ENCODE results near the gene GALNT16.
"Not testable (repeated sequence)": the region's sequence is repeated elsewhere in the genome, so short reads cannot be mapped to it uniquely, and the experiment has no call there.

GALNT16 gene

DNA sequence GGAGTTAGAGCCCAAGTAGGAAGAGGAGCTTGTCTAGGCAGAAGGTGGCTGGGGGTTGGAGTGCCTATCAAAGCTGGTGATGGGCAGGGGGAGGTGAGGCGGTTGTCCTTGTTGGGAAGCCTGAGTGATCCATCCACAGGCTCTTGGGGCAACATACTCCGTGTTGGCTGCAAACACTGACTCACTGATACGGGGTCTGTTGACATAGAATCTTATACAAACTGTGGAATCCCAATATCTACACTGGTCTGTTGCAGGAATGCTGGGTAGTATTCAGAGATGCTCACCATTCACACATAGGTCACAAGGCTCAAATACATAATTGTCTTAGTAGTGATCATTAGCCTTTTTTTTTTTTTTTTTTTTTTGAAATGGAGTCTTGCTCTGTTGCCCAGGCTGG is 112.2 kb downstream of the GALNT16 start:
- DNase-seq = no peak

DNA sequence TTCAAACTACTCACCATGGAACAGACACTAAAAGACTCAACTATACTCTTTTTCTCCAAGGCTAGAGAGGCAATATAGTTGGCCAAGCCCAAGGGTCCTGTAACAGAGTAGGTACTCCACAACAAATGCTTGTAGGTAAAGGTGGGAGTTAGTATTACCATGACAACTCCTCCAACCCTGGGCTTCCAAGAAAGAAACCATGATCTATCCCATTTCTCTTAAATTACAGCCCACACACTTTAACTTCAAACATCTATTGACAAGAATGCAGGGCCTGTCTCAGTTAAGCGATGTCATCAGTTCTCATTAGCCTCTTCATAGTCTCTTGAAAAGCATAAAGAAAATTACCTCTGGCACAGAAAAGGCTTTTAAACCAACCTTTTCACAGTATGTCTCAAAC is 113.1 kb downstream of the GALNT16 start:
- DNase-seq = no peak

DNA sequence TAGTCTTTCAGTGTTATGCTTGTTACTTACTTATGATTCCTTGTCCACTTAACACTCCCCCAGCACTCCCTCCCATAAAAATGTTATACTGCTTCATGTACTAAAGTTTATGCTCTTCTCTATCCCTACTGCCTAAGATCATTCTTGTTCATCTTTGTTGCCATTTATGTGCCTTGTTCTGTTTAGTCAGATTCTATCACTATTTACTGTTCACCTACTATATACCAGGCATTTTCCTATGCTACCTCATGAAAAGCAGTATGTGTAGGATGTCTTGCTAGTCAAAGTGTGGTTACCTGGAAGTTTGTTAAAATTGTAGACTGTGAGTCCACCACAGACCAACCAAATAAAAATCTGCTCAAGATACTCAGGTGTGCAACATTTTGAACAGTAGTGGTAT is 114.3 kb downstream of the GALNT16 start:
- DNase-seq = no peak

DNA sequence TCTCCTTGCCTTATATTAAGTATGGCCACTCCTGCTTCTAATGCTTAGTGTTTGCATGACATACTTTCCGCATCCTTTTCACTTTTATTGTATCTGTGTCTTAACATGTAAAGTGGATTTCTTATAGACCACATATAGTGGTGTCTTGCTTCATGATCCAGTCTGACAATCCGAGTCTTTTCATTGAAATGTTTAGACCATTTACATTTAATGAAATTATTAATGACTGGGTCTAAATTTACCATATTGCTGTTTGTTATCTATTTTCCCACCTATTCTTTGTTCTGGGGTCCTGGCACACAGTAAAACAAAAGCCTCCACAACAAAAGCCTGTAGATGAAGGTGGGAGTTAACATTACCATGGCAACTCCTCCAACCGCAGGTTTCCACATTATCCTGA is 115.2 kb downstream of the GALNT16 start:
- no peak for DNase-seq

DNA sequence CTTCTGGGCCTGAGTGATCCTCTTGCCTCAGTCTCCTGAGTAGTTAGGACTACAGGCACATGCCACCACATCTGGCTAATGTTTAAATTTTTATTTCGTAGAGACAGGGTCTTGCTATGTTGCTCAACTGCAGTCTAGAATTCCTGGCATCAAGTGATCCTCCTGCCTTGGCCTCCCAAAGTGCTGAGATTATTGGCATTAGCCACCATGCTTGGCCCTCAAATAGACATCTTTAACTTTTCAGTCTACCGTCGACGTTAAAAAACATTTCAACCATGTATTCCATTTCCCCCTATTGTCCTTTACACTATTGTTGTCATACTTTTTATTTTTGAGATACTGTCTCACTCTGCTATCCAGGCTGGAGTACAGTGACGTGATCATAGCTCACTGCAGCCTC is 115.8 kb downstream of the GALNT16 start:
- DNase-seq = no peak

DNA sequence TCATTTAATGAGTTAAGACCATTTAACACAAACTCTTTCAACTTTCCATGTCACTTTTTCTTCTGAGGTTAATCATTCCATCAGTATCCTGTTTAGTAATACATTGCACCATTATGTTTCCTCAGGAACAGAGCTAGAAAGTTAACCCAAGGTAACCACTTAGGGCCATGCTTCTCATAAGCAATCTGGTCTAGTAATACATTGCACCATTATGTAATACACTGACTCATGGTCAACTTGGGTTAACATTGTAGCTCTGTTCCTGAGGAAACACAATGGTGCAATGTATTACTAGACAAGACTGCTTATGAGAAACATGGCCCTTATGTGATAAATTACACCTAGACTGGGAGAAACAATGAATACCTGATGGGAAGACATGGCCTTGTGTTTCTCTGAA is 116.5 kb downstream of the GALNT16 start:
- no peak for DNase-seq

DNA sequence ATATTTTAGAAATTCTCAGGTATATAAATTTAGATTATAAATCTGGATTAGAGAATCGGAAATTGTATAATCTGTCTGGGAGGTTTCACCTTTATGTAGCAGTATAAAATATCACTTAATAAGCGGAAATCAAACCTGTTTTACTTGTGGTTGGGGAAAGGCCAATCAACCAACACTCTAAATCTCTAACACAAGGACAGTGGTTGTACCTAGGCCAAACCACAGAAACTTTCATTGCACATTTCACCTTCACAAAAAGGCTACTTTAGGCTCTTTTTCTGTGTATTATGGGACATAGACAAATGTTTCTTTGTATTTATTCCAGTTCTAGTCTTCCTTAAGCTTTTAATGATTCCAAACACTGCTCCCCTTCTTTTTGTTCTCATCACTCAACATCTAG is 118.3 kb downstream of the GALNT16 start:
- DNase-seq = no peak

DNA sequence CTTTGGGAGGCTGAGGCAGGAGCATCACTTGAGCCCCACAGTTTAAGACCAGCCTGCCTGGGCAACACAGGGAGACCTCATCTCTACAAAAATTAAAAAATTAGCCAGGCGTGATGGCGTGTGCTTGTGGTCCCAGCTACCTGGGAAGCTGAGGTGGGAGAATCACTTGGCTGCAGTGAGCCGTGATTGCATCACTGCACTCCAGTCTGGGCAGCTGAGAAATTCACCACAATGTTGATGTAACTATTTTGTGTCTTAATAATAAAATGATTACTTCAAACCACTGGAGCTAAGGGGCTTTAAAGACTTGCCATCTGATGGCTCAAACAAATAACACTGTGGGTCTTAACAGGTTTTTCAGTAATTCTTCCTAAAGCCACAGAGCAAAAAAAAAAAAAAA is 127.4 kb downstream of the GALNT16 start:
- DNase-seq = no peak

DNA sequence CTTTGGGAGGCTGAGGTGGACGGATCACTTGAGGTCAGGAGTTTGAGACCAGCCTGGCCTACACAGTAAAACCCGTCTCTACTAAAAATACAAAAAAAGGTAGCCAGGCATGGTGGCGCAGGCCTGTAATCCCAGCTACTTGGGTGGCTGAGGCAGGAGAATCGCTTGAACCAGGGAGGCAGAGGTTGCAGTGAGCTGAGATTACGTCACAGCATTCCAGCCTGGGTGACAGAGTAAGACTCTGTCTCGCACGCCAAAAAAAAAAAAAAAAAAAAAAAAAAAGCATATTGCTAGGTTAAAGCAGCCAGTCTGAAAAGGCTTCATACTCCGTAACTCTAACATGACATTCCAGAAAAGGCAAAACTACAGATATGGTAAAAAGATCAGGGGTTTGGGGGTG is 131.4 kb downstream of the GALNT16 start:
- not testable (repeated sequence) for DNase-seq

DNA sequence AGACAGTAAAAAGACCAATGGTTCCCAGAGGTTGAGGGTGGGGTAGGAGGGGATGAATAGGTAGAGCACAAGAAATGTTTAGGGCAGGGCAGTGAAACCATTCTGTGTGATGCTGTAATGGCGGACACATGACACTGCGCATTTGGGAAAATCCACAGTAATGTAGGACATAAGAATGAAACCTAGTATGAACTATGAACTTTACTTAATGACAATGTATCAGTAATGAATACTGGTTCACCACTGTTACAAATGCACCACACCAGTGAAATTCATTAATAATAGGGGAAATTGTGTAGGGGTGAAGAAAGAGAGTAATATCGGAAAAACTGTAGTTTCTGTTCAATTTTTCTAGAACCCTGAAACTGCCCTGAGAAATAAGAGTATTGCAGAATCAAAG is 132.5 kb downstream of the GALNT16 start:
- no peak for DNase-seq

DNA sequence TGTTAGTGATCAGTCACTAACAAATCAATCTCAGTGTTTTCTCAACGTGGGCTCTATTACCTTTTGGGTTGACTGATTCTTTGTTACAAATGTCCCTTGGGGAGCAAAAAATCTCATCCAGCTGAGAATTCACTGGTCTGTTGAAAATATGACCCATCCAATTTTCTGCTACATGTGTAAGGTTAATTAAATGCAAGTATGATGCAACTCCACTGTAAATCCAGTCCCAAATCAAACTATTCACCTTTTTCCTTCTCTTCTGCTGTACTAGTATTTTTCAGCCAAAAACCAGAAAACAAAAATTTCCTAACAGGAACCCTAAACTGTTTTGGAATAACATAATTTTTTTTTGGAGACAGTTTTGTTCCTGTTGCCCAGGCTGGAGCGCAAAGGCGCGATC is 136.0 kb downstream of the GALNT16 start:
- DNase-seq = no peak

DNA sequence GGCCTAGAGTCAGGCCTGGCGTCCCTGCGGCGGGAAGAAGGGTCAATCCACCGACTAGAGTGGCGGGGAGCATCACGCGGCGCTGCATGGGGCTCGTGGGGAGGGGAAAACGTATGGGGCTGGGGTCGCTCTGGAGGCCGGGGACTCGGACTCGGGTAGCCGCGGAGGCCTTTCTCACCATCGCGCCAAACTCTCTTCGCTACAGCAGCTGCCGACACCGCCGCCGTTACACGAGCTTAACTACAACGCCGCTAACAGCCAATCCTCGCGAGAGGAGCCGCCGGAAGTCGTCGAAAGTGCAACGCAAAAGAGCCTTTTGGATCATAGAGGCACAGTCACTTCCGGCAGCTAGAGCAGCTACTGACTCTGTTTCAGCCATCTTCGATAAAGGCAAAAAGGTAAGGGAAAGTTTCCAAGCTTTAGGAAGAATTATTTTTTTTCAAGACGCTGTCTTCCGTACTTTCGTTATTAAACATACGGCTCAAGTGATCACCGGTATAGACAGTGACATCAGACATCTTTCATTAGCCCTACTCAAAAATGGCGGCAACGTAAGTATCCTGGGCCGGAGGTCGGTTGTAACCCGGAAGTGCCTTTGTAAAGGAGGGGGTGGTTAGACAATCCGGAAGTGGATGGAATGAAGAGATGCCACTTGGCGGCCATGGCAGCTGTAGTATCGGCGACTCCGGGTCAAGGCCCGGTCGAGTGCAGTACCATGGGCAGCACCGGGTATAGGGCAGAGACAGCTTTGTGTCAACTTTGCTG is 138.3 kb downstream of the GALNT16 start, which contains the start of the genes ERH and SLC39A9:
ERH (minus strand) TSS at position 247 of the 765 bp plus-strand sequence; CDS start at position 181, 66 bp downstream.
SLC39A9 (plus strand) TSS at position 640 of the 765 bp plus-strand sequence. CDS start 678 bp downstream, outside the sequence.
- peak; percentile 96 for DNase-seq

DNA sequence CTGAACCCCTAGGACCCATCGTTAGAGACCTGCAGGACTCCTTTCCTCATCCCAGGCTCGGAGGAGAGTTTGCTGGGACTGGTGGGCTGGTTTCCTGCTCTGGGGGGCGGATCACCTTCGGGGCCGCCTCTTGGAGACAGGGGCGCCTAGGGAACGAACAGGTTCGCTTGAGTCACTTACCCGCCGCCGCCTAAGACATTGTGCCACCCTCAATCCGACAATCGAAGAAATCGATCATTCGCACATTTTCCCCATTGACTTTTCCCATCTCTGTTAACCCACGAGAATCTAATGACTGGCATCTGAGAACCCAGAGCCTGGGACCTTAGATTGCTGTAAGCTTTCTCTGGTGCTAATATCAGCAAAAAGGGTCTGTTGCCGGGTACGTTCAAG is 138.9 kb downstream of the GALNT16 start:
- DNase-seq = peak; percentile 68

DNA sequence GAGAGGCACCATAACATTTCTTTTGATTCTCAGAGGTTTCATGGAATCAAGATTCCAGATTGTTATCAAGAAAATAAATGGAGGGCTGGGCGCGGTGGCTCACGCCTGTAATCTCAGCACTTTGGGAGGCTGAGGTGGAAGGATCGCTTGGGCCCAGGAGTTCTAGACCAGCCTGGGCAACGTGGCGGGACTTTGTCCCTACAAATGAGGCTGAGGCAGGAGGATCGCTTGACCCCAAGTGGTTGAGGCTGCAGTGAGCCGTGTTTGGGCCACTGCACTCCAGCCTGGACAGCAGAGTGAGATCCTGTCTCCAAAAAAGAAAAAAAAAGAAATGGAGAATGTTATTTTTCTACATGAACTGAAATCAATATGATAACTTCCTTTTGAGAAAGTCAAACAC is 139.8 kb downstream of the GALNT16 start:
- DNase-seq = no peak

DNA sequence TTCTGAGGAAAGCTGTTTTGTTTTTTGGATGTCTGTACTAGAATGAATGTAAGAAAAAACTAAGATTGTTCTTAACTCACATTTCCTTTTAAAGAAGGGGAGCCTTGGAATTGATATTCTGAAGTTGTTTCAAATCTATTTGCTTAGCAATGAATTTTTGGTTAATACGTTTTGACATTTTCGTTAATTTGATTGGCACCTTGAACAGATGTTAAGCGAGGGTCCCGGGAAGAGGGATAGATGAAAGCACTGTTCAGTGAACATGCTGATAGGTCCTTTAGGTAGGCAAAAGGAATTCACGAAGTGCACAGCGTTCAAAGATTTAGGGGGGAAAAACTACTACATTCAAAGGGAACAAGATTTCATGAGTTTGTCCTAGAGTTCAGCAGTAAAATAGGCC is 140.2 kb downstream of the GALNT16 start:
- DNase-seq = no peak

DNA sequence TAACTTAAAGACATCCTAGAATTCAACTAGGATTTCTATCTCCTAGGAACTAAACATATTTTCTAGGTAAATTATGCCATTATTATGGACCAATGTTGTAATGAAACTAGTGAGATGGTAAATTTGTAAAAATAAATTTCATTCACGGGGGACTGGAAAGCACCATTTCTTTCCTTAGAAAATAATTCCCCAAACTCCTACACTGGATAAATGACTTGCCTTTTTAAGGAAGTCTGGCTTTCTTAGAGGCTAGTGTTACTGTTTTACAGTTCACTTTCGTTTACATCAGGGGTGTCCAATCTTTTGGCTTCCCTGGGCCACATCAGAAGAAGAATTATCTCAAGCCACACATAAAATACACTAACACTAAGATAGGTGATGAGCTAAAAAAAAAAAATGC is 141.9 kb downstream of the GALNT16 start:
- no peak for DNase-seq

DNA sequence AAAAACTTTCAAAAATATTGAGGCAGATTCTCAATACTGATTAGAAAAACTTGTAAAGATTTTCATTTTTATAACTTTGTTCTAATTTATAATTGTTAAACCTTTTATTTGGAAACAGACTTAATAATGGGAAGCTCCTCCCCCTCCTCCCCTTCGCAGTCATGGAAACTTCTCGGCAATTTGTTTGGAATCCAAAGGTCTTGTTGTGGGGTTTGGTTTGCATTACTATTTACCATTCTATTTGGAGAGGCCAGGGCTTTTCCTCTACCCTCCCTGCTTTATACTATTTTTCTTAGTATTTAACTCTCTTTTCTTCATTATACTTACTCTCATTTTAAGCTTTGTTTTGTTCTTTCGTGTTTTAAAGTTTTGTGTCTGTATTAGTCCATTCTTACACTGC is 144.5 kb downstream of the GALNT16 start:
- DNase-seq = no peak

DNA sequence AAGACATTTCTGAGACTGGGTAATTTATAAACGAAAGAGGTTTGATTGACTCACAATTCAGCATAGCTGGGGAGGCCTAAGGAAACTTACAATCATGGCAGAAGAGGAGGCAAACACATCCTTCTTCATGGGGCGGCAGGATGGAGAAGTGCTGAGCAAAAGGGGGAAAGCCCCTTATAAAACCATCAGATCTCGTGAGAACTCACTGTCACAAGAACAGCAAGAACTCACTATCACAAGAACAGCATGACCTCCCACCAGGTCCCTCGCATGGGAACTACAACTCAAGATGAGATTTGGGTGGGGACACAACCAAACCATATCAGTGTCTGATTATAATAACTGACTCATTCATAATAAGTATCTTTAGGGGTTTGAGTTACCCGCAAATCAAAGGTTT is 144.9 kb downstream of the GALNT16 start:
- no peak for DNase-seq

DNA sequence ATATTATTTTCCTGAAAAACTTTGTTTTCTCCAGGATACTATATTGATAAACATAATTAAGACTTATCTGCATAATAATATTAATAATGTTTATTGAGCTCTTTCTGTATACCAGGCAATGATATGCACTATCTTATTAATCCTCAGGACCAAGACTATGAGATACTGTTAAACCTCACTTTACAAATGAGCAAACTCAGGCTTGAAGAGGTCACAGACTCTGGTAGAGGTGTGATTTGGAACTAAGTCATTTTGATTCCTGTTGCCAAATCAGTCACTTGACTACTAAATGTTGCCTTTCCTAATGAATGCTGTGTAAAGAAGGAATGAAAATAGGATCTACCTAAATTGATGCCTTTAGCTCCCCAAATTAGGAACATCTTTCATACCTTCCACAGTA is 145.8 kb downstream of the GALNT16 start:
- DNase-seq = no peak
